NB4 (cell line): ENCODE data around the gene POLR3F.

Source experiments
- CTCF ChIP-seq: IDR thresholded peaks from one replicate; pipeline ENCODE4 v1.5.1; 2012; ENCODE audit warnings: low read depth, low read length
- MYC ChIP-seq: IDR thresholded peaks from 2 replicates; pipeline ENCODE4 v1.6.1; 2011; ENCODE audit warnings: low read depth, low read length
- POLR2A ChIP-seq: IDR thresholded peaks from 2 replicates; pipeline ENCODE4 v1.6.1; 2011; ENCODE audit warnings: mild to moderate bottlenecking; ENCODE audit not compliant: insufficient read length; ENCODE audit errors: extremely low read depth
- TF ChIP-seq, protein P1 (sequence below): IDR thresholded peaks from 2 replicates; pipeline ENCODE4 v1.6.1; 2011; ENCODE audit warnings: low read depth, low read length

GRCh38 chr20:18527836-18528235 lies 60.6 kb downstream of the POLR3F start:
- TF ChIP-seq CTCF (no peak), POLR2A (no peak), MYC (no peak)
- TF ChIP-seq, protein P1, sequence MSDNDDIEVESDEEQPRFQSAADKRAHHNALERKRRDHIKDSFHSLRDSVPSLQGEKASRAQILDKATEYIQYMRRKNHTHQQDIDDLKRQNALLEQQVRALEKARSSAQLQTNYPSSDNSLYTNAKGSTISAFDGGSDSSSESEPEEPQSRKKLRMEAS: no peak
